HG02840 (cell line): Measurements from ENCODE around the gene SIX2.

ENCODE experiments used
- ATAC-seq: cut with Tn5 transposase; IDR thresholded peaks from one replicate; pipeline ENCODE4 v1.9.1; 2021; ENCODE audit warnings: mild to moderate bottlenecking, moderate library complexity, moderate number of reproducible peaks; ENCODE audit not compliant: unreplicated experiment, low FRiP score

The SIX2 gene

GRCh38 chr2:45003579-45004551 lies 5.4 kb downstream of the SIX2 start:
- ATAC-seq, result no peak

DNA sequence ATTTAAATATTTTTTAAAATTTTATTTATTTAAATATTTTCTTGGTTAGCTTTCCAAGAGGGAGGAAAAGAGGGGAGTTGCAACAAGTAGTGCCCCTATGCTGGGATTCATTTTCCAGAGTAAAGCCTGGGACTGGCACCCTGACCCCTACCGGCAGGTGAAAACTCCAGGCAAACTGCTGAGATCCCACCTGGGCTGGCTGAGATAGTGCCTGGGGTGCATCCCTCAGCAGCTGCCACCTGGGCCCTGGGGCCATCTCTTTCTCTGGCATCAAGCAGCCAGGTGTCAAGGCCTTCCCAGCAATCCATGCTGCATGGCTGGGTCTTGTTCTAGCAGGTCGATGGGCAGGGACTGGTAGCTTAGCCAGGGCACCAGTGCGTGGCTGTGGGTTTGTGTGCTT lies 6.6 kb downstream of the SIX2 start:
- ATAC-seq, result no peak

GRCh38 chr2:45001869-45002385 lies 7.3 kb downstream of the SIX2 start:
- ATAC-seq, result no peak

- ATAC-seq, result no peak
Observed at GRCh38 chr2:45000921-45001868, 8.1 kb downstream of the SIX2 start.

DNA sequence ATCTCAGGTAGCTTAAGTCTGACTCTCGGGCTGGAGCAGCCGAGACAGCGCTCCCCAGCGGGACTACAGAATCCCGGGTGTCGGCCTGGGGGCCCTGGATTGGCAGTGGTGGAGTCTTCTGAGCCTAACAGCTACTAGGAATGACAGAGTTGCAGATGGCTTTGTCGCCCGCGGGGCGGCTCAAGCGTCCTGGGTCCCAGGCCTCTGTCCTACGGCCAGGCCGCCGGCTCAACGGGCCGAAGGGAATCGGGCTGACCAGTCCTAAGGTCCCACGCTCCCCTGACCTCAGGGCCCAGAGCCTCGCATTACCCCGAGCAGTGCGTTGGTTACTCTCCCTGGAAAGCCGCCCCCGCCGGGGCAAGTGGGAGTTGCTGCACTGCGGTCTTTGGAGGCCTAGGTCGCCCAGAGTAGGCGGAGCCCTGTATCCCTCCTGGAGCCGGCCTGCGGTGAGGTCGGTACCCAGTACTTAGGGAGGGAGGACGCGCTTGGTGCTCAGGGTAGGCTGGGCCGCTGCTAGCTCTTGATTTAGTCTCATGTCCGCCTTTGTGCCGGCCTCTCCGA lies 8.8 kb downstream of the SIX2 start:
- no peak for ATAC-seq

- no peak for ATAC-seq
Observed at GRCh38 chr2:44999540-44999939, 9.7 kb downstream of the SIX2 start.

DNA sequence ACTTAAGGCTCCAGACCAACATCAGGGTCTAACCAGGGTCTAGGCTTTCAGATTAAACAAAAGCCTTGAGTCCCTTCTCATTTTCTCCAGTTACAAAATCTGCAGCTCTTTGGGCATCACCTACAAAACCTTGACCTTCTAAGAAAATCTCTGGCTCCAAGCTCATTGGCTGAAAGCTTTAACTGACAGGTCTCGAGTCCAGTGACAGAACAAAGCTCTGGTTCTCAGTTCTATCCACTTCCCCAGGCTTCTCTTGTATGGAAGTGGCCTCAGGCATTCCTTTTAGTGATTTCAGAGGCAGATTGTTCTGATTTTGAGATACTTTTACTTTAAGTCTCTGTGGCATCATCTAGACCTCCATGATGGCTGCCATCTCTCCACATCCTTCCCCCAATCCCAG lies 11.3 kb downstream of the SIX2 start:
- ATAC-seq, result no peak

- no peak for ATAC-seq
Observed at GRCh38 chr2:44996356-44996755, 12.9 kb downstream of the SIX2 start.

DNA sequence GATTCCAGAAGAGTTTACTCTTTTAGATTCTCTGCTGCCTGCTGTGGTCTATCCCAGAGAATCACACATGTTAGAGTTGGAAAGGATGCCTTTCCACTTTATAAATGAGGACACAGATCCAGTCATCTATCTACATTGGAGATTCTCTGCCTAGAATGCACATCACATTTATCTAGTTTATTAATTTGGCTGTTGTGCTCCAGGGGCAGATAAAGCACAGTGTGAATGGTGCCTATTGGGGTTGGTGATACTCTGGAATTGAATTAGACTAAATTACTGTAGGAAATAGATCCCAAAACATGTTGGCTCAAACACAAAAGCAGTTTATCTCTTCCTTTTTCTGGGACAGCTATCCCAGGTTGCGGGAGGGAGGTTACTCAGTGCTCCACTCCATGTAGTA lies 14.9 kb downstream of the SIX2 start:
- no peak for ATAC-seq

GRCh38 chr2:44989176-44989575 lies 20.1 kb downstream of the SIX2 start:
- no peak for ATAC-seq

- no peak for ATAC-seq
Observed at GRCh38 chr2:44983836-44984604, 25.2 kb downstream of the SIX2 start.

DNA sequence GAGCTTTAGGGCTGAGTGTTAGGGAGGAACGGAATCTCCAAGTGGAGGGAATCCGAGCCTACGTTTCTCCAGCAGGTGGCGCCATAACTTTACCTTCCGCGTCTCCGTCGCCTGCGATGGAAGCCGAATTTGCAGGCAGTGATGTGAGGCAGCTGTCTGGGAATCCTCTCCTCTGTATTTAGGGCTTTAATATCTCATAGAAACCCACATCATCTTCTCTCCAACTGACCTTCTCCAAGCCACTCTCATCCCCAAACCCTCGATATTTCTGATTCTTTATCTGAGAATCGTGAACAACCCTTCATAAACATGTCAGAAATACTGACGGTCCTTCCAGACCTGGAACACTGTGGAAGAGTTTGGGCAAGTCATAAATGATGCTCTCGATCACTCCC lies 27.5 kb downstream of the SIX2 start:
- ATAC-seq, result no peak

DNA sequence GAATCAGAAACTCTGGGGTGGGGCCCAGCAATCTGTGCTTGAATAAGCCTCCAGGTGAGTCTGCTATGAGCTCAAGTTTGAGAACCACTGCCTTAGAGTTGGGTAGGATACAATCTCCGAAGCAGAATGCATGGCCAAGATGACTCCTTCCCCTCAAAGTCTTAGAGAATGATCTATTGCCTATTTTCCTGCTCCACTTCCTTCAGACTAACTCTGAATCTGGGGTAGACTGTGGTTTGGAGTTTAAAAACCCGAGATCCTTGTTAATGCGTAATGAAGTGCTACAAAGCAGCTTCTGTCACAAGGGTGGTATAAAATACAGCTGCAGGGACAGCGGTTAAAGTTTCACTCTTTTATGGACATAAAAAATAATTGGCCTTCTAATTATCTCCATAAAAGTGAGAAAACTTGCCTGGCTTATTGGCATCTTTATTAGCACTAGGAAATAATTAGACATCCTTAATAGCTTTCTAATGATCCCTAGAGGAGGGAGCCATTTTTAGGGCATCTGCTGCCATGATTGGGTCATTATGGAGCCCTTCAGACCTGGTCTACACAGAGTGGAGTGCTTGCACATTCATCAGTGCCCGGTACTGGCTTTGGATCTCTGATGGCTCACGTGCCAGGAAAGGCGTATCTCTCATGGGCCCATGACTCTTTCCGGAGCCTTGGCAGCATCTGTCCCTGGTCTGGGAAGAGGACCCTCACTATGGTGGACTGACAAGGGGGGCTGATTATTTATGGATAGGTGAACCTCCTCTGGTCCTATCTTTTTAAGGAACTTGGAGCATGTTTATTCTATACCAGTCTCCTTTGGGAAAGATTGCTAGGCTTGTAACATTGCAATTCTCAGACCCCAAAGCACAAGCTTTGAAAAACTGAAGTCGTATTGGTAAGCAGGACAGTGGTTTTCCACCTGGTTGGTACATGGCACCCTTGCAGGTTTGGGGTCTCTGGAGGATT lies 28.2 kb downstream of the SIX2 start:
- ATAC-seq, result no peak

DNA sequence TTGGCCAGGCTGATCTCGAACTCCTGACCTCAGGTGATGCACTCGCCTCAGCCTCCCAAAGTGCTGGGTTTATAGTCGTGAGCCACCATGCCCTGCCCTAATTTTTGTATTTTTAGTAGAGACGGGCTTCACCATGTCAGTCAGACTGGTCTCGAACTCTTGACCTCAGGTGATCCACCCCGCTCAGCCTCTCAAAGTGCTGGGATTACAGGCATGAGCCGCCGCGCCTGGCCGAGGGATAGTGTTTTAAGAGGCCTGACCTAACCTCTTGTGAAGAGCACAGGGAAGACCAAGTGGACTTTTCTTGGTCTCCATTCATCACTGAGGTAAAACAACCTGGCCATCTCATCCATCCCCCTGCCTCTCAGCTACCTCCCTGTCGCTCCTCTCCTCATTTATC lies 29.7 kb downstream of the SIX2 start:
- ATAC-seq, result no peak

DNA sequence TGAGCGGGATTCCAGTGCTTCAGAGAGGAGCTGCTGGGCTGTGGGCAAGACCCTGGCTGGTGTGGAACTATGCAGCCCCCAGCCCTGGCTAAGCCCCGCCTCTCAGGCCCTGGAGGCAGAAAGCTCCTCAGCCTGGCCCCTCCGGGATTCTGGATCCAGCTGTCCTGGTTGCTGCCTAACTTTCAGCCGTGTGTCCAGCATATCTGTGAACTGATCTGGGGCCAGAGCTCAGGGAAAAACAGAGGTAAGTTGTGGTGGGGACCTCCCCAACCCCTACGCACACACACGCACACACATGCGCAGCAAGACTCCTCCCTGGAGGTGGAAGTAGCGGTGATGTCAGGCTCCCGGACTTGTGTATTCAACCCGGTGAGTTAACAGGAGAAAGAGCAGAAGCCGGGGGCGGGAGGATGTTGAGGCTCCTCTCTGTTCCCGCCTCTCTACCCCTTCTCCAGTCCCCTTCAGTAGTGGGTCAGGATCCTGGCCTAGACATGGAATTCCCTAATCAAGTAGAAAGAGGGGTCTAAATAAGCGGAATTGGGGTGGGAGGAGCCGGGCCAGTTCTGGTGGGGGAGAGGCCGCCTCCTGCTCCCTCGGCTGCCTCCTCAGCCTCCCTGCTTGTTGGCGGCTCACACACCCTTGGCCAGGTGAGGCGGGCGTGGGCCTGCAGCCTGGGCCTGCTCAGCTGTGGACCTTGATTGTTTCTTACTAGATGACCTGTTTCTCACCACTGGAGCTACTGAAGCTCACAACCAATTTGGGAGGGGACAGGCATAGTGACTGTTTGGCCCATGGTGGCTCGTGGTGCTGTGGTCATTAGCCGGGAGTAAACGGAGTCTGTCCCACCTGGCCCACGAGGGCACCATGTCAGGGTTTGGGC lies 33.4 kb downstream of the SIX2 start:
- ATAC-seq, result no peak

- ATAC-seq, result no peak
Observed at GRCh38 chr2:44974064-44974715, 35.1 kb downstream of the SIX2 start.

- no peak for ATAC-seq
Observed at GRCh38 chr2:44972771-44973535, 36.3 kb downstream of the SIX2 start.
